Panc1 (cell line): ENCODE results near the gene WNT3A. TPM values are rescaled to one million over a fixed set of nuclear protein-coding genes. Genes with fewer than 3 reads are reported as not detected.

Experiments used
- ATAC-seq: fragments of 200-7000 bp; cut with Tn5 transposase; 2 replicates; pipeline ENCODE4 v1.9.1; 2020; ENCODE audit warnings: mild to moderate bottlenecking, moderate library complexity
- BruUV-seq: library from RNA; stranded (reverse); fragments of 400-500 nt; replicated peaks from 2 replicates; lab custom pipeline; 2021; lab: Mats Ljungman, UMichigan
- CTCF ChIA-PET: fragments of 300-600 bp; sonication (Branson Sonifier 250); formaldehyde crosslinking; loops from one replicate; lab custom pipeline; 2022; ENCODE audit warnings: antibody characterized with exemption; lab: Charles Lee
- POLR2A ChIA-PET: fragments of 300-600 bp; sonication (Branson Sonifier 250); formaldehyde crosslinking; loops from one replicate; lab custom pipeline; 2022; ENCODE audit warnings: antibody characterized with exemption; lab: Charles Lee
- DNase-seq: peaks from one replicate; pipeline ENCODE4 v3.0.0-alpha.2; 2010; ENCODE audit warnings: low read depth, low spot score
- H3K27ac ChIP-seq: 2 replicates; pipeline ENCODE4 v1.5.1; 2011; ENCODE audit warnings: mild to moderate bottlenecking, low read length, inconsistent platforms
- H3K27me3 ChIP-seq: fragments of 200-500 bp; sonication (Bioruptor generic); 2 replicates; pipeline ENCODE4 v1.6.0; 2014; ENCODE audit warnings: low read length, inconsistent platforms; ENCODE audit not compliant: control insufficient read depth, insufficient read depth
- H3K36me3 ChIP-seq: fragments of 200-500 bp; sonication (Bioruptor generic); 2 replicates; pipeline ENCODE4 v1.5.1; 2014; ENCODE audit warnings: inconsistent platforms, mild to moderate bottlenecking, low read length, moderate library complexity; ENCODE audit not compliant: control insufficient read depth, insufficient read depth
- H3K4me1 ChIP-seq: 2 replicates; pipeline ENCODE4 v1.5.1; 2011; ENCODE audit warnings: inconsistent platforms, mild to moderate bottlenecking, low read length, moderate library complexity; ENCODE audit not compliant: control insufficient read depth, insufficient read depth
- H3K4me3 ChIP-seq, 2 experiments: 2 replicates each; pipeline ENCODE4 v1.5.1; 2011 to 2012; ENCODE audit warnings: low read depth in 2 of 2, low read length in 2 of 2, mild to moderate bottlenecking in 2 of 2, inconsistent platforms in 1 of 2, moderate library complexity in 1 of 2
- H3K9me3 ChIP-seq: fragments of 200-500 bp; sonication (Bioruptor generic); 2 replicates; pipeline ENCODE4 v1.5.1; 2014; ENCODE audit warnings: low read depth, mild to moderate bottlenecking, inconsistent platforms, low read length, moderate library complexity; ENCODE audit not compliant: control insufficient read depth, insufficient read depth
- POLR2AphosphoS5 ChIP-seq: IDR thresholded peaks from 2 replicates; pipeline ENCODE4 v1.6.1; 2012; ENCODE audit warnings: mild to moderate bottlenecking, low read depth, low read length, moderate library complexity
- SIN3A ChIP-seq: IDR thresholded peaks from 2 replicates; pipeline ENCODE4 v1.6.1; 2012; ENCODE audit warnings: low read depth, mild to moderate bottlenecking, low read length, moderate library complexity, borderline replicate concordance; ENCODE audit not compliant: insufficient read depth
- TCF7L2 ChIP-seq: IDR thresholded peaks from 2 replicates; pipeline ENCODE4 v1.6.1; 2011; ENCODE audit warnings: mild to moderate bottlenecking, low read depth, low read length, inconsistent platforms
- in situ Hi-C: cut with HindIII; loops from 2 replicates; pipeline ENCODE4 v1.10.0; 2016; ENCODE audit warnings: low sequenced_read_pairs, low pct_unique_long_range_greater_than_20kb
- intact Hi-C: fragments of 100-400 bp; cut with micrococcal nuclease; formaldehyde crosslinking; loops from one replicate; pipeline ENCODE4 v1.10.0; 2022; ENCODE audit not compliant: unreplicated experiment
- total RNA-seq: library from RNA; stranded (reverse); gene quantifications from one replicate; pipeline ENCODE4 v1.2.1, GENCODE V29; 2021; ENCODE audit not compliant: unreplicated experiment
- TF ChIP-seq, protein P1 (sequence below), 2 experiments: IDR thresholded peaks; 2 replicates each; pipeline ENCODE4 v1.6.1; 2011 to 2012; ENCODE audit warnings: low read depth in 2 of 2, control low read depth in 1 of 2, low read length in 1 of 2, mild to moderate bottlenecking in 1 of 2, moderate library complexity in 1 of 2; ENCODE audit not compliant: insufficient read depth in 1 of 2
- TF ChIP-seq, protein P2 (sequence below): fragments of 450-650 bp; IDR thresholded peaks from 2 replicates; pipeline ENCODE4 v1.5.1; 2017; ENCODE audit warnings: mild to moderate bottlenecking

The WNT3A gene
- total RNA-seq, 1 experiment from 2014 or later = not detected

DNA sequence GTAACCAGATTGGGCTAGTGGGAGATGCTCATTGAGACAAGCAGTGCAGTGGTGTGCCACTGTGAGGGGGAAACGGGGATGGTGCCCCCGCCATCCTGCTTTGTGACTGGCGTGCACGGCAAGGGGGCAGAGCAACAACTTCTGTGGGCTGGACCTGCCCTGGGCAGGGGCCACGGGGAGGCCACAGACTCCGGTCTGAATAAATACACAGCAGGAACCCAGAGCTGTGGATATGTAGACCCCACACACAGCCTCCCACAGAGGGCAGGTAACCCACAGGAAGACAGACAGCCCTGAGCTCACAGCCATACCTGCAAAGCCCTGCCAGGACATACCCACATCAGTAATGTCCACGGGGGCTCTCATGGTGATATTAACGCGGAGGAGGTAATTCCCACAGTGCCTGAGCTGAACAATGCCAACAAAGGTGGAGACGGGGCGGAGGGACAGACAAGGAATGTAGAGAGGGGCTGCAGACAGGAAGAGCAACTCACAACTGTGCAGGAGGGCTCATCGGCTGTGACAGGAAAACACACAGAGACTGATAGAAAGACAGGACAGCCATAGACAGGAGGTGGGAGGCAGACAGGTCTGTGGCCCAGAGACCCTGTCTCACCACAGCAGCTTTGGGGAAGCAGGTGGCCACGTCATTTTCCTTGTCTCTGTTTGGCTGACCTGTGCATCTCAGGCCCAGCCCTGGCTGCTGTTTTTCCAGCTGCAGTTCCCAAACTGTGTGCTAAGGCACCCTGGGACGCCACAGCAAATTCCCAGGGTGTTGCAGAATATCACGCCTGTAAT, 4.9 kb upstream of the WNT3A start:
- DNase-seq = no peak
- no peaks in the 10 kb centered on the region; the same call in 1 of the 2 replicates for H3K4me1 ChIP-seq
- no peak for ATAC-seq
- H3K36me3 ChIP-seq = no peaks in the 10 kb centered on the region; the same call in 1 of the 2 replicates
- peaks cover 4% of the 10 kb centered on the region; the same call in 1 of the 2 replicates for H3K27me3 ChIP-seq
- peaks cover 3% of the 10 kb centered on the region; the same call in 1 of the 2 replicates for H3K9me3 ChIP-seq
- BruUV-seq = no TSS peak
- ChIA-PET CTCF (no interaction called here), POLR2A (interaction anchor here (0.6 kb wide), 1 partner anchor 80 kb away, joined by 5 read pairs; no protein-coding TSS in a partner anchor)
- H3K27ac ChIP-seq = no peak overlapping the region
- TF ChIP-seq SIN3A (no peak), TCF7L2 (no peak), POLR2AphosphoS5 (no peak)
- TF ChIP-seq, protein P1, sequence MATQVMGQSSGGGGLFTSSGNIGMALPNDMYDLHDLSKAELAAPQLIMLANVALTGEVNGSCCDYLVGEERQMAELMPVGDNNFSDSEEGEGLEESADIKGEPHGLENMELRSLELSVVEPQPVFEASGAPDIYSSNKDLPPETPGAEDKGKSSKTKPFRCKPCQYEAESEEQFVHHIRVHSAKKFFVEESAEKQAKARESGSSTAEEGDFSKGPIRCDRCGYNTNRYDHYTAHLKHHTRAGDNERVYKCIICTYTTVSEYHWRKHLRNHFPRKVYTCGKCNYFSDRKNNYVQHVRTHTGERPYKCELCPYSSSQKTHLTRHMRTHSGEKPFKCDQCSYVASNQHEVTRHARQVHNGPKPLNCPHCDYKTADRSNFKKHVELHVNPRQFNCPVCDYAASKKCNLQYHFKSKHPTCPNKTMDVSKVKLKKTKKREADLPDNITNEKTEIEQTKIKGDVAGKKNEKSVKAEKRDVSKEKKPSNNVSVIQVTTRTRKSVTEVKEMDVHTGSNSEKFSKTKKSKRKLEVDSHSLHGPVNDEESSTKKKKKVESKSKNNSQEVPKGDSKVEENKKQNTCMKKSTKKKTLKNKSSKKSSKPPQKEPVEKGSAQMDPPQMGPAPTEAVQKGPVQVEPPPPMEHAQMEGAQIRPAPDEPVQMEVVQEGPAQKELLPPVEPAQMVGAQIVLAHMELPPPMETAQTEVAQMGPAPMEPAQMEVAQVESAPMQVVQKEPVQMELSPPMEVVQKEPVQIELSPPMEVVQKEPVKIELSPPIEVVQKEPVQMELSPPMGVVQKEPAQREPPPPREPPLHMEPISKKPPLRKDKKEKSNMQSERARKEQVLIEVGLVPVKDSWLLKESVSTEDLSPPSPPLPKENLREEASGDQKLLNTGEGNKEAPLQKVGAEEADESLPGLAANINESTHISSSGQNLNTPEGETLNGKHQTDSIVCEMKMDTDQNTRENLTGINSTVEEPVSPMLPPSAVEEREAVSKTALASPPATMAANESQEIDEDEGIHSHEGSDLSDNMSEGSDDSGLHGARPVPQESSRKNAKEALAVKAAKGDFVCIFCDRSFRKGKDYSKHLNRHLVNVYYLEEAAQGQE (IDR thresholded peaks at IDR 0.05; ENCODE audit: insufficient read depth in 1 of 2, low read depth in 2 of 2, low read length in 1 of 2) = no peak
- TF ChIP-seq, protein P2, sequence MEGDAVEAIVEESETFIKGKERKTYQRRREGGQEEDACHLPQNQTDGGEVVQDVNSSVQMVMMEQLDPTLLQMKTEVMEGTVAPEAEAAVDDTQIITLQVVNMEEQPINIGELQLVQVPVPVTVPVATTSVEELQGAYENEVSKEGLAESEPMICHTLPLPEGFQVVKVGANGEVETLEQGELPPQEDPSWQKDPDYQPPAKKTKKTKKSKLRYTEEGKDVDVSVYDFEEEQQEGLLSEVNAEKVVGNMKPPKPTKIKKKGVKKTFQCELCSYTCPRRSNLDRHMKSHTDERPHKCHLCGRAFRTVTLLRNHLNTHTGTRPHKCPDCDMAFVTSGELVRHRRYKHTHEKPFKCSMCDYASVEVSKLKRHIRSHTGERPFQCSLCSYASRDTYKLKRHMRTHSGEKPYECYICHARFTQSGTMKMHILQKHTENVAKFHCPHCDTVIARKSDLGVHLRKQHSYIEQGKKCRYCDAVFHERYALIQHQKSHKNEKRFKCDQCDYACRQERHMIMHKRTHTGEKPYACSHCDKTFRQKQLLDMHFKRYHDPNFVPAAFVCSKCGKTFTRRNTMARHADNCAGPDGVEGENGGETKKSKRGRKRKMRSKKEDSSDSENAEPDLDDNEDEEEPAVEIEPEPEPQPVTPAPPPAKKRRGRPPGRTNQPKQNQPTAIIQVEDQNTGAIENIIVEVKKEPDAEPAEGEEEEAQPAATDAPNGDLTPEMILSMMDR = no peak
- H3K4me3 ChIP-seq = no peak overlapping the region
- in situ Hi-C loops (no loop called here), intact Hi-C loops (loop anchor here (2.0 kb wide), 1 partner anchor 71 kb away; no protein-coding TSS in a partner anchor)

DNA sequence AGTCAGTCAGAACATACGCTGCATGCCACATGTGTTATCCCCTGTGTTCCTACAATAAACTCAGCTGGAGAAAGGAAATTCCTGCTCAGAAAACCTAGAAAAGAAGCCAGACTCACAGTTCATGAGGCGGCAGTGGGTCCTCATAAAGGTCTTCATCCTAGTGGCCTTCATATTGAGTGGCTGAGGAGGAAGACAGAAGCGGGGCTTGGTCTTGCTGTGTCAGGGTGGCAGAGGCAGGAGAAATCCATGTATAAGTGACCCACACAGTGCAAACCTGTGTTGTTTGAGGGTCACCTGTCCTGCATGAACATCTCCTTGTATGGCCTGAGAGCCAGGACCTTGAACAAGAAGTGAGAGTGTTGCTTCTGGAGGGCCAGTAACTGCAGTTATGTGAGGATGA, 4.0 kb upstream of the WNT3A start:
- no TSS peak for BruUV-seq
- DNase-seq = no peak
- H3K4me1 ChIP-seq = no peaks in the 10 kb centered on the region; the same call in 1 of the 2 replicates
- in situ Hi-C loops = no loop called here
- POLR2A ChIA-PET = interaction anchor here (0.6 kb wide), 1 partner anchor 51 kb away, joined by 3 read pairs; no protein-coding TSS in a partner anchor
- H3K36me3 ChIP-seq = no peaks in the 10 kb centered on the region; the same call in 1 of the 2 replicates
- intact Hi-C loops = no loop called here
- no peak for ATAC-seq
- no peak overlapping the region for H3K27ac ChIP-seq
- peaks cover 11% of the 10 kb centered on the region; the same call in 1 of the 2 replicates for H3K27me3 ChIP-seq
- TF ChIP-seq POLR2AphosphoS5 (no peak), SIN3A (no peak), TCF7L2 (no peak)
- TF ChIP-seq, protein P2 = no peak
- TF ChIP-seq, protein P1 (IDR thresholded peaks at IDR 0.05; ENCODE audit: insufficient read depth in 1 of 2, low read depth in 2 of 2, low read length in 1 of 2) = no peak
- CTCF ChIA-PET = no interaction called here
- H3K9me3 ChIP-seq = peaks cover 3% of the 10 kb centered on the region; the same call in 1 of the 2 replicates
- no peak overlapping the region for H3K4me3 ChIP-seq
